H1 (cell line): ENCODE data around the gene HLA-DPA1. TPM values are rescaled to one million over a fixed set of nuclear protein-coding genes. Genes with fewer than 3 reads are reported as not detected.

ENCODE experiments used
- CTCF ChIA-PET: fragments of 300-600 bp; sonication (Branson Sonifier 250); formaldehyde crosslinking; loops from one replicate; lab custom pipeline; 2021; ENCODE audit not compliant: partially characterized antibody; lab: Charles Lee
- POLR2A ChIA-PET: fragments of 300-600 bp; sonication (Branson Sonifier 250); formaldehyde crosslinking; loops from one replicate; lab custom pipeline; 2021; ENCODE audit warnings: inconsistent platforms; ENCODE audit not compliant: partially characterized antibody; lab: Charles Lee
- DNase-seq, 2 experiments: peaks; one replicate each; pipeline versions ENCODE4 v3.0.0 to v3.0.0-alpha.2; 2010 to 2022; ENCODE audit warnings: low spot score in 2 of 2, low read depth in 1 of 2, mixed read lengths in 1 of 2
- FAIRE-seq: peaks from 2 replicates; lab custom pipeline; 2011; peaks lifted over from hg19 to GRCh38; lab: Jason Lieb, UNC
- H2AFZ ChIP-seq: 2 replicates; pipeline ENCODE4 v1.8.1; 2012; ENCODE audit warnings: low read length, inconsistent platforms
- H2AK5ac ChIP-seq: 2 replicates; pipeline ENCODE4 v1.6.1; 2013; ENCODE audit warnings: low read depth, low read length
- H2BK120ac ChIP-seq: replicated peaks from 2 replicates; pipeline ENCODE3; 2013; ENCODE audit warnings: low read depth, low read length, inconsistent platforms
- H2BK12ac ChIP-seq: 2 replicates; pipeline ENCODE4 v1.6.1; 2013; ENCODE audit warnings: low read depth, low read length
- H2BK15ac ChIP-seq: 2 replicates; pipeline ENCODE4 v1.6.1; 2013; ENCODE audit warnings: low read length
- H2BK20ac ChIP-seq: 2 replicates; pipeline ENCODE4 v1.6.1; 2013; ENCODE audit warnings: low read length
- H2BK5ac ChIP-seq: 2 replicates; pipeline ENCODE4 v1.6.1; 2013; ENCODE audit warnings: low read depth, low read length
- H3K14ac ChIP-seq: 2 replicates; pipeline ENCODE4 v1.6.1; 2013; ENCODE audit warnings: inconsistent platforms; ENCODE audit not compliant: insufficient read length
- H3K18ac ChIP-seq: 2 replicates; pipeline ENCODE4 v1.6.1; 2013; ENCODE audit warnings: low read length; ENCODE audit errors: extremely low read depth
- H3K23ac ChIP-seq: 2 replicates; pipeline ENCODE4 v1.6.1; 2013; ENCODE audit warnings: inconsistent platforms; ENCODE audit not compliant: insufficient read length
- H3K23me2 ChIP-seq: 2 replicates; pipeline ENCODE4 v1.6.1; 2013; ENCODE audit warnings: low read depth, low read length
- H3K27ac ChIP-seq: 2 replicates; pipeline ENCODE4 v1.6.1; 2011; ENCODE audit warnings: low read depth, low read length, inconsistent platforms
- H3K27me3 ChIP-seq, 4 experiments: replicated peaks in 1 of 4; 1 replicate in 1 of 4; 2 replicates in 3 of 4; pipeline versions ENCODE4 v1.6.1 to v1.8.1; 2011 to 2013; ENCODE audit warnings: low read length in 3 of 4, mild to moderate bottlenecking in 3 of 4, inconsistent platforms in 2 of 4, mixed read lengths in 2 of 4, moderate library complexity in 1 of 4; ENCODE audit not compliant: control insufficient read depth in 3 of 4, insufficient read depth in 3 of 4; ENCODE audit errors: extremely low read depth in 1 of 4
- H3K36me3 ChIP-seq, 4 experiments: 2 replicates each; pipeline versions ENCODE4 v1.6.1 to v1.8.1; 2011 to 2013; ENCODE audit warnings: mild to moderate bottlenecking in 4 of 4, low read length in 3 of 4, moderate library complexity in 2 of 4, control low read depth in 1 of 4, inconsistent platforms in 1 of 4; ENCODE audit not compliant: insufficient read depth in 4 of 4, control insufficient read depth in 2 of 4
- H3K4ac ChIP-seq: replicated peaks from 2 replicates; pipeline ENCODE3; 2013; ENCODE audit warnings: low read length, low read depth, mixed read lengths, inconsistent platforms; ENCODE audit not compliant: insufficient read length
- H3K4me1 ChIP-seq, 4 experiments: replicated peaks in 1 of 4; 1 replicate in 1 of 4; 2 replicates in 3 of 4; pipeline versions ENCODE4 v1.6.1 to v1.8.1; 2011 to 2013; ENCODE audit warnings: low read length in 3 of 4, inconsistent platforms in 2 of 4, mixed read lengths in 1 of 4; ENCODE audit not compliant: insufficient read depth in 4 of 4, control insufficient read depth in 3 of 4
- H3K4me2 ChIP-seq, 2 experiments: 2 replicates each; pipeline versions ENCODE4 v1.6.1 to v1.8.1; 2011 to 2013; ENCODE audit warnings: low read depth in 2 of 2, low read length in 2 of 2, control low read depth in 1 of 2, inconsistent platforms in 1 of 2, mild to moderate bottlenecking in 1 of 2; ENCODE audit not compliant: insufficient read depth in 1 of 2
- H3K4me3 ChIP-seq, 4 experiments: fragments of 200-600, 300-600 bp in 1 of 4; sonication (generic), shearing (Covaris generic), sonication (Bioruptor Twin) in 1 of 4; 2 replicates each; pipeline versions ENCODE4 v1.5.1 to v1.8.1; 2011 to 2016; ENCODE audit warnings: low read length in 4 of 4, low read depth in 3 of 4, control low read depth in 2 of 4, inconsistent platforms in 2 of 4, mild to moderate bottlenecking in 2 of 4, mixed read lengths in 1 of 4, moderate library complexity in 1 of 4; ENCODE audit not compliant: insufficient read depth in 2 of 4; ENCODE audit errors: extremely low read depth in 1 of 4
- H3K56ac ChIP-seq: replicated peaks from 2 replicates; pipeline ENCODE3; 2013; ENCODE audit warnings: low read depth, mild to moderate bottlenecking, mixed read lengths, low read length, inconsistent platforms; ENCODE audit not compliant: insufficient read length
- H3K79me1 ChIP-seq: 2 replicates; pipeline ENCODE4 v1.6.1; 2013; ENCODE audit warnings: low read depth, low read length, control low read depth
- H3K79me2 ChIP-seq, 2 experiments: 2 replicates each; pipeline versions ENCODE4 v1.6.1 to v1.8.1; 2012 to 2013; ENCODE audit warnings: low read length in 2 of 2, mild to moderate bottlenecking in 2 of 2, inconsistent platforms in 1 of 2; ENCODE audit not compliant: insufficient read depth in 2 of 2, control insufficient read depth in 1 of 2
- H3K9ac ChIP-seq, 4 experiments: replicated peaks in 1 of 4; 1 replicate in 1 of 4; 2 replicates in 3 of 4; pipeline versions ENCODE4 v1.6.1 to v1.8.1; 2011 to 2013; ENCODE audit warnings: low read depth in 3 of 4, low read length in 3 of 4, control low read depth in 2 of 4, mild to moderate bottlenecking in 2 of 4, moderate library complexity in 2 of 4, inconsistent platforms in 1 of 4; ENCODE audit errors: extremely low read depth in 1 of 4
- H3K9me3 ChIP-seq, 2 experiments: 2 replicates each; pipeline versions ENCODE4 v1.6.1 to v1.8.1; 2012 to 2013; ENCODE audit warnings: mild to moderate bottlenecking in 2 of 2, moderate library complexity in 2 of 2, control low read depth in 1 of 2, inconsistent platforms in 1 of 2, low read depth in 1 of 2, low read length in 1 of 2, mixed read lengths in 1 of 2; ENCODE audit not compliant: insufficient read depth in 2 of 2
- H4K20me1 ChIP-seq, 2 experiments: replicated peaks in 1 of 2; 2 replicates each; pipeline versions ENCODE3 to v1.8.1; 2011 to 2013; ENCODE audit warnings: inconsistent platforms in 2 of 2, low read length in 2 of 2, mild to moderate bottlenecking in 1 of 2; ENCODE audit not compliant: insufficient read depth in 2 of 2, control insufficient read depth in 1 of 2
- H4K5ac ChIP-seq: 2 replicates; pipeline ENCODE4 v1.6.1; 2013; ENCODE audit warnings: low read length, low read depth, mixed read lengths, inconsistent platforms; ENCODE audit not compliant: insufficient read length
- H4K8ac ChIP-seq: 2 replicates; pipeline ENCODE4 v1.8.0; 2013; ENCODE audit warnings: mild to moderate bottlenecking, moderate library complexity, low read length, inconsistent platforms; ENCODE audit not compliant: insufficient read depth; ENCODE audit errors: extremely low read depth
- H4K91ac ChIP-seq: replicated peaks from 2 replicates; pipeline ENCODE3; 2013; ENCODE audit warnings: low read length, mixed read lengths, inconsistent platforms; ENCODE audit not compliant: insufficient read length
- BCL11A ChIP-seq, 2 experiments: IDR thresholded peaks; one replicate each; pipeline ENCODE4 v1.6.1; 2011; ENCODE audit warnings: low read depth in 2 of 2, low read length in 2 of 2, mild to moderate bottlenecking in 2 of 2
- KDM4A ChIP-seq: IDR thresholded peaks from one replicate; pipeline ENCODE4 v1.7.1; 2012; ENCODE audit warnings: low read depth, mild to moderate bottlenecking, moderate library complexity, low read length, inconsistent platforms; ENCODE audit not compliant: severe bottlenecking
- SP1 ChIP-seq: IDR thresholded peaks from 2 replicates; pipeline ENCODE4 v1.6.1; 2011; ENCODE audit warnings: low read depth, low read length
- TEAD4 ChIP-seq: IDR thresholded peaks from 2 replicates; pipeline ENCODE4 v1.6.1; 2012; ENCODE audit warnings: low read depth, low read length, inconsistent platforms, mixed read lengths
- WGBS, 2 experiments: shearing (Covaris generic) in 1 of 2; methylation state at CpG; one replicate each; pipeline versions ENCODE4 v1.1.6 to v1.1.7; 2013 to 2015; ENCODE audit warnings: low lambda C conversion rate in 2 of 2, mixed read lengths in 2 of 2, inconsistent platforms in 1 of 2, low coverage in 1 of 2, missing lambda C conversion rate in 1 of 2; ENCODE audit not compliant: insufficient replicate concordance in 2 of 2, insufficient coverage in 1 of 2, insufficient read length in 1 of 2; ENCODE audit errors: extremely low coverage in 1 of 2, missing lambda C conversion rate in 1 of 2; 5-methylcytosine and 5-hydroxymethylcytosine counted together
- polyA plus RNA-seq, 7 experiments: library from polyadenylated mRNA; depleted of rRNA in 3 of 7; stranded (reverse) in 5 of 7; unstranded in 2 of 7; fragments of >200 nt in 5 of 7; fragments of 200-250 nt in 2 of 7; gene quantifications; 1 replicate in 5 of 7; 2 replicates in 1 of 7; 4 replicates in 1 of 7; pipeline versions ENCODE4 v1.2.1 to v1.2.3, GENCODE V29; 2011 to 2013; ENCODE audit warnings: missing spikeins in 2 of 7, mixed read lengths in 2 of 7
- total RNA-seq: library from RNA; stranded (reverse); fragmentation: NEBNext Ultra II Directional; extraction: Animal tissue kit (Norgen Biotek cat#: 25700); gene quantifications from 2 replicates; pipeline ENCODE4 v1.2.1, GENCODE V29; 2021
- TF ChIP-seq, protein P1 (sequence below), 3 experiments: IDR thresholded peaks; 1 replicate in 2 of 3; 2 replicates in 1 of 3; pipeline versions ENCODE4 v1.5.1 to v1.6.1; 2011; ENCODE audit warnings: low read length in 3 of 3, mild to moderate bottlenecking in 3 of 3, inconsistent platforms in 2 of 3, low read depth in 1 of 3, moderate library complexity in 1 of 3; ENCODE audit not compliant: insufficient read depth in 1 of 3; ENCODE audit errors: control extremely low read depth in 1 of 3
- TF ChIP-seq, protein P2 (sequence below): IDR thresholded peaks from 2 replicates; pipeline ENCODE4 v1.6.1; 2012; ENCODE audit warnings: inconsistent platforms

Gene HLA-DPA1
- total and polyA plus RNA-seq, 2 of the 8 experiments (the other 6 are each of a cell fraction or from before 2014, with no cell fraction given), result 6.2 to 13.1 TPM

DNA sequence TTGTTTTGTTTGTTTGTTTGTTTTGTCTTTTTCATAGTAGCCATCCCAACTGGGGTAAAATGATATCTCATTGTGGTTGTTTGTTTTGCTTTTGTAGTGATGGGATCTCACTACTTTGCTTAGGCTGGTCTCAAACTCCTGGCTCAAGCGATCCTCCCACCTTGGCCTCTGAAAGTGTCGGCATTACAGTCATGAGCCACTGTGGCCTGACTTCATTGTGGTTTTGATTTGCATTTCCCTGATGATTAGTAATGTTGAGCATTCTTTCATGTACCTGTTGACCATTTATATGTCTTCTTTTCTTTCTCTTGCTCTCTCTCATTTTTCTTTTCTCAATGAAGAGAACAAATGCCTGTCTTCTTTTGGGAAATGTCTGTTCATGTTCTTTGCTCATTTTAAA, 33.3 kb downstream of the HLA-DPA1 start:
- H2BK12ac ChIP-seq, result no peak overlapping the region
- no peaks in the 10 kb centered on the region for H3K79me2 ChIP-seq
- no peak overlapping the region for H2BK20ac ChIP-seq
- no peak overlapping the region for H3K14ac ChIP-seq
- H3K4me1 ChIP-seq, result no peaks in the 10 kb centered on the region
- H2BK15ac ChIP-seq, result no peak overlapping the region
- H3K27ac ChIP-seq, result no peak overlapping the region
- H4K20me1 ChIP-seq, result no peaks in the 10 kb centered on the region
- no peak overlapping the region for H3K4ac ChIP-seq
- no peak overlapping the region for H2AK5ac ChIP-seq
- CTCF ChIA-PET, result interaction anchor here (1.4 kb wide), 2 partner anchors 13 to 43 kb away, joined by 3 to 5 read pairs; no protein-coding TSS in a partner anchor
- WGBS, 2 experiments, result 95% methylated on average over 2 of the region's 2 CpGs; no CpG with 5 or more reads in 1 of the 2 experiments
- no peak for DNase-seq
- no peaks in the 10 kb centered on the region for H3K23me2 ChIP-seq
- no peak overlapping the region for H3K56ac ChIP-seq
- no peak overlapping the region for H4K5ac ChIP-seq
- no peak overlapping the region for H3K4me3 ChIP-seq
- H3K9ac ChIP-seq, result no peak overlapping the region
- POLR2A ChIA-PET, result no interaction called here
- no peak overlapping the region for H2BK5ac ChIP-seq
- no peak for FAIRE-seq
- no peak overlapping the region for H2BK120ac ChIP-seq
- no peaks in the 10 kb centered on the region for H3K27me3 ChIP-seq
- H4K91ac ChIP-seq, result no peak overlapping the region
- H3K36me3 ChIP-seq, result no peaks in the 10 kb centered on the region
- no peak overlapping the region for H3K23ac ChIP-seq
- H3K4me2 ChIP-seq, result no peak overlapping the region
- H4K8ac ChIP-seq, result no peak overlapping the region
- no peak overlapping the region for H3K18ac ChIP-seq
- H2AFZ ChIP-seq, result no peak overlapping the region
- no peaks in the 10 kb centered on the region for H3K79me1 ChIP-seq
- TF ChIP-seq KDM4A (no peak), TEAD4 (no peak), BCL11A (IDR thresholded peaks at IDR 0.05; ENCODE audit: low read depth in 2 of 2, low read length in 2 of 2) (no peak), SP1 (no peak)
- TF ChIP-seq, protein P1, sequence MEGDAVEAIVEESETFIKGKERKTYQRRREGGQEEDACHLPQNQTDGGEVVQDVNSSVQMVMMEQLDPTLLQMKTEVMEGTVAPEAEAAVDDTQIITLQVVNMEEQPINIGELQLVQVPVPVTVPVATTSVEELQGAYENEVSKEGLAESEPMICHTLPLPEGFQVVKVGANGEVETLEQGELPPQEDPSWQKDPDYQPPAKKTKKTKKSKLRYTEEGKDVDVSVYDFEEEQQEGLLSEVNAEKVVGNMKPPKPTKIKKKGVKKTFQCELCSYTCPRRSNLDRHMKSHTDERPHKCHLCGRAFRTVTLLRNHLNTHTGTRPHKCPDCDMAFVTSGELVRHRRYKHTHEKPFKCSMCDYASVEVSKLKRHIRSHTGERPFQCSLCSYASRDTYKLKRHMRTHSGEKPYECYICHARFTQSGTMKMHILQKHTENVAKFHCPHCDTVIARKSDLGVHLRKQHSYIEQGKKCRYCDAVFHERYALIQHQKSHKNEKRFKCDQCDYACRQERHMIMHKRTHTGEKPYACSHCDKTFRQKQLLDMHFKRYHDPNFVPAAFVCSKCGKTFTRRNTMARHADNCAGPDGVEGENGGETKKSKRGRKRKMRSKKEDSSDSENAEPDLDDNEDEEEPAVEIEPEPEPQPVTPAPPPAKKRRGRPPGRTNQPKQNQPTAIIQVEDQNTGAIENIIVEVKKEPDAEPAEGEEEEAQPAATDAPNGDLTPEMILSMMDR (IDR thresholded peaks at IDR 0.05; ENCODE audit: control extremely low read depth in 1 of 3, insufficient read depth in 1 of 3, low read depth in 1 of 3, low read length in 3 of 3), result no peak
- TF ChIP-seq, protein P2, sequence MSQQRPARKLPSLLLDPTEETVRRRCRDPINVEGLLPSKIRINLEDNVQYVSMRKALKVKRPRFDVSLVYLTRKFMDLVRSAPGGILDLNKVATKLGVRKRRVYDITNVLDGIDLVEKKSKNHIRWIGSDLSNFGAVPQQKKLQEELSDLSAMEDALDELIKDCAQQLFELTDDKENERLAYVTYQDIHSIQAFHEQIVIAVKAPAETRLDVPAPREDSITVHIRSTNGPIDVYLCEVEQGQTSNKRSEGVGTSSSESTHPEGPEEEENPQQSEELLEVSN, result no peak
- H3K9me3 ChIP-seq, result no peaks in the 10 kb centered on the region
